CD4-positive, alpha-beta T cell (primary cell): ENCODE results near the gene DAO. TPM values are rescaled to one million over a fixed set of nuclear protein-coding genes. Genes with fewer than 3 reads are reported as not detected.
"Not testable (repeated sequence)": the region's sequence is repeated elsewhere in the genome, so short reads cannot be mapped to it uniquely, and the experiment has no call there.

Source experiments
- ATAC-seq: fragments of 200-7000 bp; cut with Tn5 transposase; one replicate; pipeline ENCODE4 v1.10.0; 2022; ENCODE audit warnings: mild to moderate bottlenecking; ENCODE audit not compliant: poor library complexity
- CTCF ChIA-PET: fragments of 350-600 bp; sonication (Branson Sonifier 250); formaldehyde crosslinking; loops from one replicate; lab custom pipeline; 2021; ENCODE audit warnings: antibody characterized with exemption, inconsistent platforms; lab: Charles Lee
- POLR2A ChIA-PET: fragments of 350-600 bp; sonication (Branson Sonifier 250); formaldehyde crosslinking; loops from one replicate; lab custom pipeline; 2021; ENCODE audit warnings: antibody characterized with exemption, inconsistent platforms; lab: Charles Lee
- DNase-seq, 14 experiments: peaks; one replicate each; pipeline ENCODE4 v3.0.0-alpha.2; 2013 to 2020; ENCODE audit warnings: mixed read lengths in 2 of 14
- H3K27ac ChIP-seq, 2 donors: one replicate each; pipeline versions ENCODE4 v1.5.1 to v1.7.0; 2013; ENCODE audit warnings: low read length in 2 of 2, low read depth in 1 of 2, mild to moderate bottlenecking in 1 of 2
- H3K27me3 ChIP-seq, 2 experiments: 1 replicate in 1 of 2; 2 replicates in 1 of 2; pipeline versions ENCODE4 v1.6.1 to v1.7.0; 2013; ENCODE audit warnings: low read length in 2 of 2, control low read depth in 1 of 2, mild to moderate bottlenecking in 1 of 2, moderate library complexity in 1 of 2; ENCODE audit not compliant: insufficient read depth in 2 of 2, control insufficient read depth in 1 of 2
- H3K36me3 ChIP-seq: one replicate; pipeline ENCODE4 v1.6.1; 2013; ENCODE audit warnings: low read length, control low read depth; ENCODE audit not compliant: insufficient read depth
- H3K4me1 ChIP-seq: one replicate; pipeline ENCODE4 v1.6.1; 2013; ENCODE audit warnings: low read length, control low read depth; ENCODE audit not compliant: insufficient read depth
- H3K4me3 ChIP-seq: one replicate; pipeline ENCODE4 v1.5.1; 2013; ENCODE audit warnings: mild to moderate bottlenecking, low read length, moderate library complexity
- H3K9me3 ChIP-seq, 2 experiments: 1 replicate in 1 of 2; 2 replicates in 1 of 2; pipeline versions ENCODE4 v1.6.1 to v1.7.0; 2013; ENCODE audit warnings: low read length in 2 of 2, mild to moderate bottlenecking in 2 of 2, control low read depth in 1 of 2, moderate library complexity in 1 of 2; ENCODE audit not compliant: control insufficient read depth in 1 of 2, insufficient read depth in 1 of 2
- H3K27ac Mint-ChIP-seq: one replicate; pipeline ENCODE4 v1.8.0; 2020; ENCODE audit warnings: mixed read lengths
- H3K27me3 Mint-ChIP-seq: one replicate; pipeline ENCODE4 v1.8.0; 2021; ENCODE audit warnings: mixed read lengths
- H3K36me3 Mint-ChIP-seq: one replicate; pipeline ENCODE4 v1.8.0; 2021; ENCODE audit warnings: low read depth, mixed read lengths
- H3K4me1 Mint-ChIP-seq: one replicate; pipeline ENCODE4 v1.8.0; 2021; ENCODE audit warnings: low read depth, mixed read lengths
- H3K4me3 Mint-ChIP-seq: one replicate; pipeline ENCODE4 v1.8.0; 2020; ENCODE audit warnings: mild to moderate bottlenecking, mixed read lengths
- H3K9me3 Mint-ChIP-seq: one replicate; pipeline ENCODE4 v1.8.0; 2020; ENCODE audit warnings: mixed read lengths
- intact Hi-C, 2 experiments: fragments of 100-400 bp; cut with DNase I in 1 of 2; cut with micrococcal nuclease in 1 of 2; formaldehyde crosslinking; loops; one replicate each; pipeline versions ENCODE4 v1.15.1 to v1.9.0; 2023 to 2025; cut with DNase I, micrococcal nuclease
- total RNA-seq, 174 experiments: library from RNA in 2 of 174; stranded (reverse) in 2 of 174; gene quantifications; one replicate each; pipeline ENCODE4 v1.2.3 and lab custom pipeline; 2021 to 2026
- TF ChIP-seq, protein P1 (sequence below): fragments of 200-600 bp; IDR thresholded peaks from one replicate; pipeline ENCODE4 v1.8.0; 2022; ENCODE audit warnings: antibody characterized with exemption, mild to moderate bottlenecking

DAO gene
- total RNA-seq, 2 experiments from 2014 or later: not detected

- ChIA-PET CTCF (interaction anchor here (0.8 to 1.3 kb wide), 2 partner anchors 236 to 255 kb away, joined by 3 read pairs; partner anchors contain the start of gene ALKBH2), POLR2A (interaction anchor here (0.7 to 2.5 kb wide), 15 partner anchors 8 to 297 kb away, joined by 3 to 33 read pairs (median 5); partner anchors contain the start of genes ALKBH2, ISCU, SART3 and SELPLG)
- Histone ChIP-seq H3K9me3 (peaks cover 0 to 4% of the 10 kb centered on the region in 2 experiments), H3K27me3 (no peaks in the 10 kb centered on the region), H3K4me1 (peaks cover 36% of the 10 kb centered on the region), H3K27ac (peak overlapping the region in 1 of 2 donors; percentile 22), H3K4me3 (peak overlapping the region; percentile 72), H3K36me3 (no peaks in the 10 kb centered on the region)
- Mint-ChIP-seq H3K27me3 (no peaks in the 10 kb centered on the region), H3K9me3 (no peaks in the 10 kb centered on the region), H3K27ac (peak overlapping the region; percentile 90), H3K36me3 (peaks cover 9% of the 10 kb centered on the region), H3K4me1 (peaks cover 39% of the 10 kb centered on the region), H3K4me3 (peak overlapping the region; percentile 95)
- intact Hi-C loops: loop anchor here (1.0 to 10.0 kb wide), 10 partner anchors 130 to 1268 kb away; partner anchors contain the start of genes ISCU (in 2 of the 2), ALKBH2 (in 1 of the 2), FAM222A (in 1 of the 2) and FICD (in 1 of the 2)
- DNase-seq: no peak
- ATAC-seq: no peak
- TF ChIP-seq, protein P1, sequence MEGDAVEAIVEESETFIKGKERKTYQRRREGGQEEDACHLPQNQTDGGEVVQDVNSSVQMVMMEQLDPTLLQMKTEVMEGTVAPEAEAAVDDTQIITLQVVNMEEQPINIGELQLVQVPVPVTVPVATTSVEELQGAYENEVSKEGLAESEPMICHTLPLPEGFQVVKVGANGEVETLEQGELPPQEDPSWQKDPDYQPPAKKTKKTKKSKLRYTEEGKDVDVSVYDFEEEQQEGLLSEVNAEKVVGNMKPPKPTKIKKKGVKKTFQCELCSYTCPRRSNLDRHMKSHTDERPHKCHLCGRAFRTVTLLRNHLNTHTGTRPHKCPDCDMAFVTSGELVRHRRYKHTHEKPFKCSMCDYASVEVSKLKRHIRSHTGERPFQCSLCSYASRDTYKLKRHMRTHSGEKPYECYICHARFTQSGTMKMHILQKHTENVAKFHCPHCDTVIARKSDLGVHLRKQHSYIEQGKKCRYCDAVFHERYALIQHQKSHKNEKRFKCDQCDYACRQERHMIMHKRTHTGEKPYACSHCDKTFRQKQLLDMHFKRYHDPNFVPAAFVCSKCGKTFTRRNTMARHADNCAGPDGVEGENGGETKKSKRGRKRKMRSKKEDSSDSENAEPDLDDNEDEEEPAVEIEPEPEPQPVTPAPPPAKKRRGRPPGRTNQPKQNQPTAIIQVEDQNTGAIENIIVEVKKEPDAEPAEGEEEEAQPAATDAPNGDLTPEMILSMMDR: no peak
Observed at GRCh38 chr12:108857158-108857407, 22.8 kb upstream of the DAO start.

DNA sequence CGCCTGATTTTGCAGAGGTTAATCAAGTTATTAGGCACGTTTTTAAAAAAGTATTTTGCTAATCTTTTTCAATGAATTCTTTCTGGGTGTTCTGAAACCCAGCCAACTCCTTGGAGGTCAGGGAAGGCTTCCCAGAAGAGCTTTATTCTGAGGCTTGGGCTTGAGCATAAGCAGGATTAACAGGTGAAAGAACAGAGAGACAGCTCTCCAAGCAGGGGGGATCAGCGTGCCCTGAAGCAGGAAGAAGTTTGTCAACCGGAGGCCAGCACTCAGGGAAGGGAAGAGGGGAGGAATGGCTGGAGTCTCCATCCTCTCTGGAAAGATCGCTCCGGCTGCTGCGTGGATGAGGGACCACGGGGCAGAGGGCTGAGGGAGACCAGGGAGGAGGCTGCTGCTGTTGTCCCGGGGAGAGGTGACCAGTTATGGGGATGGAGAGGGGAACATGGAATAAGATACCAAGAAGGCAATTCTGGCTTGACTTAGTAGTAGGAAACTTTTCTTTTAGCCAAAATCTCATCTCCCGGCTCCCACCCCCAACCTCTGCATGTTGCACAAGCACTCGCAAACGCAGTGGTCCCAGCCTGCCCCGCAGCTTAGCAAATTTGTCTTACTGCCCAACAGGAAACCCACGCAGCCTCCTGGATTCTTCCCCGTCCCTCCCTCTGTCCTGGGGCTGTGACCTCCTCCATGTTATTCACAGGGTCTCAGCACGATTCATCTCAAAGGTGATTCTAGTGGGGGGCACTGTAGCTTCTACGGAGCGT lies 21.4 kb upstream of the DAO start:
- POLR2A ChIA-PET: interaction anchor here (0.6 to 2.5 kb wide), 6 partner anchors 20 to 297 kb away, joined by 3 to 33 read pairs (median 12); partner anchors contain the start of genes ALKBH2, ISCU, SART3 and SELPLG
- ATAC-seq (no peak), DNase-seq (peak in 2 of 14 experiments; percentile 11 to 28)
- peaks cover 39% of the 10 kb centered on the region for H3K4me1 Mint-ChIP-seq
- TF ChIP-seq, protein P1: no peak
- Histone ChIP-seq H3K9me3 (peaks cover 0 to 4% of the 10 kb centered on the region in 2 experiments), H3K4me1 (peaks cover 36% of the 10 kb centered on the region), H3K36me3 (no peaks in the 10 kb centered on the region), H3K27ac (peak overlapping the region in 1 of 2 donors; percentile 18), H3K27me3 (no peaks in the 10 kb centered on the region), H3K4me3 (peak overlapping the region; percentile 60)
- peak overlapping the region; percentile 91 for H3K27ac Mint-ChIP-seq
- H3K27me3 Mint-ChIP-seq: no peaks in the 10 kb centered on the region
- intact Hi-C loops: loop anchor here in 1 of 2 experiments (2.0 to 10.0 kb wide), 8 partner anchors 131 to 1266 kb away; partner anchors contain the start of genes FAM222A, FICD, IFT81 and KCTD10
- H3K36me3 Mint-ChIP-seq: peaks cover 9% of the 10 kb centered on the region
- no peaks in the 10 kb centered on the region for H3K9me3 Mint-ChIP-seq
- CTCF ChIA-PET: interaction anchor here (1.3 kb wide), 1 partner anchor 235 kb away, joined by 3 read pairs; the partner anchor contains the start of gene ALKBH2
- peak overlapping the region; percentile 87 for H3K4me3 Mint-ChIP-seq

DNA sequence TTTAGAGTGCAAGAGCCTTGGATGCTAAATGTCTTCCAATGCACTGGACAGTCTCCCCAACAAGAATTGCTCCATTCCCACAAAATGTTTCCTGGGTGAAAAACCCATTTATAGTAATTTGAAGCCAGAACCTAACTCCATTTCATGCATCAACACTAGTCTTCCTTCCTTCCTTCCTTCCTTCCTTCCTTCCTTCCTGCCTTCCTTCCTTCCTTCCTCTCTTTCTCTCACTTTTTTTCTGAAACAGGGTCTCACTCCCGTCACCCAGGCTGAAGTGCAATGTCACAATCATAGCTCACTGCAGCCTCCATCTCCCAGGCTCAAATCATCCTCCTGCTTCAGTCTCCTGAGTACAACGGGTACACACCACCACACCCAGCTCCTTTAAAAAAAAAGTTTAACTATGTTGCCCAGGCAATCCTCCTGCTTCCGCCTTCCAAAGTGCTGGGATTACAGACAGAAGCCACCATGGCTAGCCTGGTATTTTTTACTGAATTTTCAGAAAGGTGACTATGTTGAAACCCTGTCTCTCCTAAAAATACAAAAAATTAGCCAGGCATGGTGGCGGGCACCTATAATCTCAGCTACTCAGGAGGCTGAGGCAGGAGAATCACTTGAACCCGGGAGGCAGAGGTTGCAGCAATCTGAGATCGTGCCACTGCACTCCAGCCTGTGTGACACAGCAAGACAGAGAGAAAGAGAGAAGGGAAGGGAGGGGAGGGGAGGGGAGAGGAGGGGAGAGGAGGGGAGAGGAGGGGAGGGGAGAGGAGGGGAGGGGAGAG lies 20.6 kb upstream of the DAO start:
- DNase-seq, CTCF ChIA-PET: not testable (repeated sequence)
- H3K4me1 Mint-ChIP-seq: peaks cover 39% of the 10 kb centered on the region

More for the DNA sequence above, 20.6 kb upstream of the DAO start:
- not testable (repeated sequence) for H3K27ac ChIP-seq, H3K4me3 ChIP-seq, H3K9me3 Mint-ChIP-seq, H3K36me3 Mint-ChIP-seq, H3K36me3 ChIP-seq, H3K27me3 Mint-ChIP-seq, ATAC-seq, H3K27me3 ChIP-seq, H3K9me3 ChIP-seq
- H3K4me3 Mint-ChIP-seq: peak overlapping the region; percentile 87
- peak overlapping the region; percentile 91 for H3K27ac Mint-ChIP-seq
- intact Hi-C loops: loop anchor here in 1 of 2 experiments (2.0 to 10.0 kb wide), 8 partner anchors 132 to 1265 kb away; partner anchors contain the start of genes FAM222A, FICD, IFT81 and KCTD10
- POLR2A ChIA-PET: interaction anchor here (2.5 kb wide), 1 partner anchor 298 kb away, joined by 33 read pairs; the partner anchor contains the start of genes ISCU and SART3
- H3K4me1 ChIP-seq: peaks cover 36% of the 10 kb centered on the region
